KG1 (cell line): Measurements from ENCODE around the gene RPL31.
"Not testable (repeated sequence)": the region's sequence is repeated elsewhere in the genome, so short reads cannot be mapped to it uniquely, and the experiment has no call there.

Experiments used
- DNase-seq: peaks from one replicate; lab custom pipeline; 2025; lab: John Stamatoyannopoulos, UW

Gene RPL31

GRCh38 chr2:101026253-101026701, 24.2 kb downstream of the RPL31 start:
- DNase-seq, result no peak

GRCh38 chr2:101026923-101027469, 24.9 kb downstream of the RPL31 start:
- DNase-seq, result no peak

- DNase-seq, result no peak
Observed at GRCh38 chr2:101027852-101028251, 25.8 kb downstream of the RPL31 start.

GRCh38 chr2:101030866-101031554, 28.9 kb downstream of the RPL31 start:
- DNase-seq, result no peak

GRCh38 chr2:101032084-101032776, 30.1 kb downstream of the RPL31 start:
- no peak for DNase-seq

- no peak for DNase-seq
Observed at GRCh38 chr2:101036562-101036961, 34.5 kb downstream of the RPL31 start.

GRCh38 chr2:101037161-101037755, 35.2 kb downstream of the RPL31 start:
- no peak for DNase-seq

- no peak for DNase-seq
Observed at GRCh38 chr2:101038455-101039255, 36.6 kb downstream of the RPL31 start.

GRCh38 chr2:101040072-101040471, 38.0 kb downstream of the RPL31 start:
- DNase-seq, result no peak

- no peak for DNase-seq
Observed at GRCh38 chr2:101040761-101041160, 38.7 kb downstream of the RPL31 start.

GRCh38 chr2:101041413-101041812, 39.3 kb downstream of the RPL31 start:
- DNase-seq, result no peak

GRCh38 chr2:101045330-101045729, 43.2 kb downstream of the RPL31 start:
- no peak for DNase-seq

GRCh38 chr2:101047075-101047766, 45.1 kb downstream of the RPL31 start:
- DNase-seq, result no peak

- DNase-seq, result no peak
Observed at GRCh38 chr2:101047774-101048173, 45.7 kb downstream of the RPL31 start.

- DNase-seq, result no peak
Observed at GRCh38 chr2:101048756-101049155, 46.7 kb downstream of the RPL31 start.

GRCh38 chr2:101050886-101051285, 48.8 kb downstream of the RPL31 start:
- DNase-seq, result not testable (repeated sequence)

GRCh38 chr2:101052147-101052546, 50.1 kb downstream of the RPL31 start:
- no peak for DNase-seq

GRCh38 chr2:101053117-101053516, 51.0 kb downstream of the RPL31 start:
- no peak for DNase-seq
